ENCODE results near the gene DIAPH1. TPM values are rescaled to one million over a fixed set of nuclear protein-coding genes. Genes with fewer than 3 reads are reported as not detected.

The DIAPH1 gene
- total RNA-seq, 4 donors from 2014 or later: 27.7 to 69.4 (median 30.2) TPM

DNA sequence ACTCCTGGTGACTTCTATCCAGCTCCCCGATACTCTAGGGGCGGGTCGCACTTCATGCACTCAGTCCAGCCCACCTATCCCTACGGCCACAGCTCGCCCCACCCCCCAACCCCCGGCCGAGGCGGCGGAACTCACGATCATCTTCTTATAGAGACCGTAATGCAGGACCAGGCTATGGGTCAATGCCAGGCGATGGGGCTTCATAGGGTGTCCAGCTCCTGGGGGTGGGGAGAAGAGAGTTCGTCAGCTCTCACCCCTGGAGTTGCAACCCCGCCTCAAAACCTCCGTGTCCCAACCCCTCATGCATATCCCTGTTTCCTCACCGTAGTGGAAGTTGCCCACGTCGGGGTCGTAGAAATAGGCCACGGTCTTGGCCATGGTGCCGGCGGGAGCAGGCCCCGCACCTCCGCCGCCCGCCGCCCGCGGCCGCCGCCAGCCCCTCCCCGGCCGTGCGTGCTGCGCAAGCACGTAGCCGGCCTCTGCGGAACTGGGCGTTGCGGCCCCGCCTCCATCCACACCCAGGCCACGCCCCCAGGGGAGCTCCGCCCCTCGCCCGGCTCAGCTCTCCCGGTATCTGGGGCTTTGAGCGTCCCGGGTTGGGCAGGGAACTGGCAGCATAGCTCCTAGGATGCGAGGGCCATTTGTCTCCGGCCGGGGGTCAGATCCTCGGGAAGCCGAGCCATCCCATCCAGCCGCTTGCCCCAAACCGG lies 17.8 kb upstream of the DIAPH1 start, which contains the start of the genes HDAC3 and RELL2:
TSS of gene HDAC3 (minus strand) at position 437 of the 710 bp plus-strand sequence. CDS start at position 378, 59 bp downstream.
TSS of gene RELL2 (plus strand) at position 585 of the 710 bp plus-strand sequence. CDS start 1,229 bp downstream, outside the sequence.
- Histone ChIP-seq H3K27ac (peak within 1 kb of the TSS; percentile 44 to 58), H3K36me3 (no peaks in the 10 kb centered on the region), H3K9me3 (no peaks in the 10 kb centered on the region), H3K4me1 (peaks cover 6 to 13% of the 10 kb centered on the region in 2 donors), H3K4me3 (peak within 1 kb of the TSS; percentile 70 to 92), H3K27me3 (no peaks in the 10 kb centered on the region)
- intact Hi-C loops (cut with DNase I; ENCODE audit: low total_unique reads): no loop called here
- DNase-seq: peak; percentile 92 to 96
- TF ChIP-seq, protein P1, sequence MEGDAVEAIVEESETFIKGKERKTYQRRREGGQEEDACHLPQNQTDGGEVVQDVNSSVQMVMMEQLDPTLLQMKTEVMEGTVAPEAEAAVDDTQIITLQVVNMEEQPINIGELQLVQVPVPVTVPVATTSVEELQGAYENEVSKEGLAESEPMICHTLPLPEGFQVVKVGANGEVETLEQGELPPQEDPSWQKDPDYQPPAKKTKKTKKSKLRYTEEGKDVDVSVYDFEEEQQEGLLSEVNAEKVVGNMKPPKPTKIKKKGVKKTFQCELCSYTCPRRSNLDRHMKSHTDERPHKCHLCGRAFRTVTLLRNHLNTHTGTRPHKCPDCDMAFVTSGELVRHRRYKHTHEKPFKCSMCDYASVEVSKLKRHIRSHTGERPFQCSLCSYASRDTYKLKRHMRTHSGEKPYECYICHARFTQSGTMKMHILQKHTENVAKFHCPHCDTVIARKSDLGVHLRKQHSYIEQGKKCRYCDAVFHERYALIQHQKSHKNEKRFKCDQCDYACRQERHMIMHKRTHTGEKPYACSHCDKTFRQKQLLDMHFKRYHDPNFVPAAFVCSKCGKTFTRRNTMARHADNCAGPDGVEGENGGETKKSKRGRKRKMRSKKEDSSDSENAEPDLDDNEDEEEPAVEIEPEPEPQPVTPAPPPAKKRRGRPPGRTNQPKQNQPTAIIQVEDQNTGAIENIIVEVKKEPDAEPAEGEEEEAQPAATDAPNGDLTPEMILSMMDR (IDR thresholded peaks at IDR 0.05): peak in 2 of 4 experiments; percentile 5 to 25
- TF ChIP-seq POLR2A (IDR thresholded peaks at IDR 0.05): peak; percentile 88 to 93

DNA sequence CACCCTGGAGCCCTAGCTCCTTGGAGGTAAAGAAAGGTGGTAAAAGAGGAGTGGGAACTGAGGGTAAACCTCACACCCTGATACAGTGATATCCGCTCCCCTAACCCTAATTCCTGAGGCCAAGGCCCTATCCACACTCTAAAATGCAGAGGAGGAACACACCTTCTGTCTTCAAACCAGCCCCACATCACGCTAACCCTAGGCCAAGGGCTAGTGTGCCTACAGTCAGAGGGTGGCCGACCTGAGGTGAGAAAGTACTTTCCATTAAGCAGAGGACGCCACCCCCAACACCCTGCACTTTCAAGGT lies 17.3 kb upstream of the DIAPH1 start:
- H3K27ac ChIP-seq: peak overlapping the region; percentile 44 to 58
- H3K4me3 ChIP-seq: peak overlapping the region; percentile 70 to 92
- intact Hi-C loops (cut with DNase I; ENCODE audit: low total_unique reads): no loop called here
- no peaks in the 10 kb centered on the region for H3K9me3 ChIP-seq
- H3K36me3 ChIP-seq: no peaks in the 10 kb centered on the region
- H3K4me1 ChIP-seq: peaks cover 6 to 13% of the 10 kb centered on the region in 2 donors
- TF ChIP-seq POLR2A (IDR thresholded peaks at IDR 0.05): no peak
- TF ChIP-seq, protein P1 (IDR thresholded peaks at IDR 0.05): no peak
- DNase-seq: no peak
- no peaks in the 10 kb centered on the region for H3K27me3 ChIP-seq

DNA sequence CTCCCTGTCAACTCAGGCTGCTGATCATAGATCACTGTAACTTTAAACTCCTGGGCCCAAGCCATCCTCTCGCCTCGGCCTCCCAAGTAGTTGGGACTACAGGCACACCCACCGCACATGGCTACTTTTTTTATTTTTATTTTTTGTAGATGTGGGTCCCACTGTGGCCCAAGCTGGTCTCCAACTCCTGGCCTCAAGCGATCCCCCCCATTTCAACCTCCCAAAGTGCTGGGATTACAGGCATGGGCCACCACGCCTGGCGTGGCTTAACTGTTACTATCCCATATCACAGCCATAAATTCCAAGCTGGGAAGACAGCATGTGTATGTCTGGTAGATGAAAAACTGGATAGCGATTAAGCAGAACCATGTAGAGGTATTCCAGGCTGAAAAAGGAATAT lies 16.8 kb upstream of the DIAPH1 start:
- Histone ChIP-seq H3K4me1 (peaks cover 6 to 13% of the 10 kb centered on the region in 2 donors), H3K27me3 (no peaks in the 10 kb centered on the region), H3K4me3 (peak overlapping the region; percentile 70 to 92), H3K9me3 (no peaks in the 10 kb centered on the region), H3K36me3 (no peaks in the 10 kb centered on the region), H3K27ac (peak overlapping the region in 1 of 2 donors; percentile 58)
- DNase-seq: no peak
- intact Hi-C loops (cut with DNase I; ENCODE audit: low total_unique reads): no loop called here
- TF ChIP-seq, protein P1 (IDR thresholded peaks at IDR 0.05): no peak
- TF ChIP-seq POLR2A (IDR thresholded peaks at IDR 0.05): no peak

DNA sequence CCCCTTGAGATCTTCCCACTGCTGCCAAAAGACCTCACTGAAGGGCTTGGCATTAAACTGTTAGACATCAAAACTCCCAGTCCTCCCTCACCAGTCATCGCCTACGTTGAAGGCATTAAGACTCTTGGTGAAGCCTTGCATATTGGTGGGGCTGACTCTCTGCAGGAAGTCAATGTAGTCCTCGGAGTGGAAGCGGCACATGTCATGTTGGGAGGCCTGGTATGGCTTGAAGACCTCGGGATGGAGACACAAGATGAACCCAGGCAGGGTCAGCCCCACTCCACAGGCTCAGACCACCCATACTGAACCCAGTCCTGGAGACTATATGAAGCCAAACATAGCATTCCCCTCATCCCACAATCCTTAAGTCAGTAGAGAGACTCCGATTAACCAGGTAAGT lies 15.9 kb upstream of the DIAPH1 start:
- H3K36me3 ChIP-seq: no peaks in the 10 kb centered on the region
- no peak overlapping the region for H3K4me3 ChIP-seq
- TF ChIP-seq POLR2A (IDR thresholded peaks at IDR 0.05): no peak
- TF ChIP-seq, protein P1 (IDR thresholded peaks at IDR 0.05): no peak
- DNase-seq: no peak
- H3K9me3 ChIP-seq: no peaks in the 10 kb centered on the region
- intact Hi-C loops (cut with DNase I; ENCODE audit: low total_unique reads): no loop called here
- no peak overlapping the region for H3K27ac ChIP-seq
- H3K27me3 ChIP-seq: no peaks in the 10 kb centered on the region
- H3K4me1 ChIP-seq: peaks cover 6 to 13% of the 10 kb centered on the region in 2 donors

DNA sequence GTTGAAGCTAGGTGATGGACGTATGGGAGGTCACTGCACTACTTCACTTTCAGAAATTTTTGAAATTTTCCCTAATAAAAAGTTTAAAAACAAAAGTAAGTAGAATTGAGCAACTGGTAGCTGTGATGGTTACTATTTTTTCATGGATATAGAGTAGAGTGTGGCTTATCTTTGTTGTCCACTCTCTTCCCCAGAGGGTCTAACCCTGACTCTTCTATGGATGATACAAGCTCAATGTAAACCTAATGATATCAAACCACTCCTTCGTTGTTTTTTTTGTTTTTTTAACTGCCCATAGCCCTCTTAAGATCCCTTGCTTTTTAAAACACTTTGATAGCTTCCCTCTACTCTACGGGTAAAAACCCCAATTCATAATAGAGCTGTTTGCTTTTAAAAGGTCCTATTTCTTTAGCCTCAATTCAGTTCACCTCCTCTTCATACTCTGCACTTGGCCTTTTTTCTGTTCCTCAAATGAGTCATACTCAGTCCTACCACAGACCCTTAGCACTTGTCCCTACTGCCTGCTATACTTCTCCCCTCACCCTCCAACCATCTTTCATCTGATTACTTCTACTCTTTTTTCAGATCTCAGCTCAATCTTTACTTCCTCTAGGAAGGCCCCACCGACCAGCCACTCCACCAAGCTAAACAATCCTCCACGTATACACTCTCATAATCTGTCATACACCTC lies 15.2 kb upstream of the DIAPH1 start:
- Histone ChIP-seq H3K4me1 (peaks cover 6 to 13% of the 10 kb centered on the region in 2 donors), H3K27me3 (no peaks in the 10 kb centered on the region), H3K9me3 (no peaks in the 10 kb centered on the region), H3K27ac (no peak overlapping the region), H3K36me3 (no peaks in the 10 kb centered on the region), H3K4me3 (no peak overlapping the region)
- intact Hi-C loops (cut with DNase I; ENCODE audit: low total_unique reads): no loop called here
- DNase-seq: no peak
- no peak for TF ChIP-seq POLR2A (IDR thresholded peaks at IDR 0.05)
- TF ChIP-seq, protein P1 (IDR thresholded peaks at IDR 0.05): no peak
